HEK293 (cell line): Measurements from ENCODE around the gene ZFHX3.

Experiments
- BCL11A ChIP-seq: fragments of 450-650 bp; formaldehyde crosslinking; IDR thresholded peaks from 2 replicates; pipeline ENCODE4 v1.5.1; 2016; ENCODE audit warnings: low read depth, missing biosample characterization, missing genetic modification characterization
- REPIN1 ChIP-seq: fragments of 450-650 bp; formaldehyde crosslinking; IDR thresholded peaks from 2 replicates; pipeline ENCODE4 v1.5.1; 2017; ENCODE audit warnings: missing biosample characterization, missing genetic modification characterization, low read depth
- SCRT2 ChIP-seq: fragments of 450-650 bp; formaldehyde crosslinking; IDR thresholded peaks from 2 replicates; pipeline ENCODE4 v1.5.1; 2016; ENCODE audit warnings: missing biosample characterization, missing genetic modification characterization
- SETDB1 ChIP-seq: IDR thresholded peaks from one replicate; pipeline ENCODE4 v1.6.1; 2017; ENCODE audit warnings: mild to moderate bottlenecking, low read length, moderate library complexity, mixed read lengths; ENCODE audit not compliant: insufficient read length
- SP7 ChIP-seq: fragments of 450-650 bp; formaldehyde crosslinking; IDR thresholded peaks from 2 replicates; pipeline ENCODE4 v1.5.1; 2016; ENCODE audit warnings: missing biosample characterization, missing genetic modification characterization
- YY2 ChIP-seq: fragments of 450-650 bp; formaldehyde crosslinking; IDR thresholded peaks from 2 replicates; pipeline ENCODE4 v1.5.1; 2016; ENCODE audit warnings: missing biosample characterization, missing genetic modification characterization
- ZBTB48 ChIP-seq: fragments of 450-650 bp; formaldehyde crosslinking; IDR thresholded peaks from 2 replicates; pipeline ENCODE4 v1.5.1; 2016; ENCODE audit warnings: missing biosample characterization, missing genetic modification characterization
- ZEB2 ChIP-seq: fragments of 450-650 bp; formaldehyde crosslinking; IDR thresholded peaks from 2 replicates; pipeline ENCODE4 v1.5.1; 2016; ENCODE audit warnings: missing biosample characterization, missing genetic modification characterization
- ZFP3 ChIP-seq: fragments of 450-650 bp; formaldehyde crosslinking; IDR thresholded peaks from 2 replicates; pipeline ENCODE4 v1.5.1; 2016; ENCODE audit warnings: low read depth, missing biosample characterization, missing genetic modification characterization
- ZFP41 ChIP-seq: fragments of 450-650 bp; formaldehyde crosslinking; IDR thresholded peaks from 2 replicates; pipeline ENCODE4 v1.5.1; 2016; ENCODE audit warnings: missing biosample characterization, missing genetic modification characterization, borderline replicate concordance
- ZNF114 ChIP-seq: fragments of 450-650 bp; formaldehyde crosslinking; IDR thresholded peaks from 2 replicates; pipeline ENCODE4 v1.5.0; 2017; ENCODE audit warnings: missing biosample characterization, missing genetic modification characterization
- ZNF133 ChIP-seq: fragments of 450-650 bp; formaldehyde crosslinking; IDR thresholded peaks from 2 replicates; pipeline ENCODE4 v1.5.1; 2016; ENCODE audit warnings: missing biosample characterization, missing genetic modification characterization
- ZNF138 ChIP-seq: fragments of 450-650 bp; formaldehyde crosslinking; IDR thresholded peaks from 2 replicates; pipeline ENCODE4 v1.5.1; 2016; ENCODE audit warnings: missing biosample characterization, missing genetic modification characterization, borderline replicate concordance
- ZNF214 ChIP-seq: fragments of 450-650 bp; formaldehyde crosslinking; IDR thresholded peaks from 2 replicates; pipeline ENCODE4 v1.5.1; 2017; ENCODE audit warnings: missing biosample characterization, mild to moderate bottlenecking, missing genetic modification characterization, borderline replicate concordance
- ZNF248 ChIP-seq: fragments of 450-650 bp; formaldehyde crosslinking; IDR thresholded peaks from 2 replicates; pipeline ENCODE4 v1.5.1; 2017; ENCODE audit warnings: missing biosample characterization, missing genetic modification characterization
- ZNF266 ChIP-seq: fragments of 450-650 bp; formaldehyde crosslinking; IDR thresholded peaks from 2 replicates; pipeline ENCODE4 v1.5.1; 2016; ENCODE audit warnings: missing biosample characterization, missing genetic modification characterization, low read depth
- ZNF292 ChIP-seq: fragments of 450-650 bp; formaldehyde crosslinking; IDR thresholded peaks from 2 replicates; pipeline ENCODE4 v1.5.1; 2016; ENCODE audit warnings: low read depth, missing biosample characterization, missing genetic modification characterization, borderline replicate concordance
- ZNF335 ChIP-seq: fragments of 450-650 bp; formaldehyde crosslinking; conservative IDR thresholded peaks from 2 replicates; pipeline ENCODE4 v1.5.1; 2016; ENCODE audit warnings: missing biosample characterization, missing genetic modification characterization
- ZNF426 ChIP-seq: fragments of 450-650 bp; formaldehyde crosslinking; IDR thresholded peaks from 2 replicates; pipeline ENCODE4 v1.5.1; 2017; ENCODE audit warnings: missing biosample characterization, missing genetic modification characterization, mild to moderate bottlenecking, inconsistent platforms, moderate library complexity
- ZNF561 ChIP-seq: fragments of 450-650 bp; IDR thresholded peaks from 2 replicates; pipeline ENCODE4 v1.5.1; 2018; ENCODE audit warnings: missing biosample characterization, missing genetic modification characterization, borderline replicate concordance
- ZNF792 ChIP-seq: fragments of 450-650 bp; formaldehyde crosslinking; IDR thresholded peaks from 2 replicates; pipeline ENCODE4 v1.5.1; 2016; ENCODE audit warnings: missing biosample characterization, missing genetic modification characterization
- ZSCAN23 ChIP-seq: fragments of 450-650 bp; formaldehyde crosslinking; IDR thresholded peaks from 2 replicates; pipeline ENCODE4 v1.5.1; 2016; ENCODE audit warnings: missing biosample characterization, missing genetic modification characterization
- TF ChIP-seq, protein P1 (sequence below): fragments of 450-650 bp; formaldehyde crosslinking; IDR thresholded peaks from 2 replicates; pipeline ENCODE4 v1.5.1; 2016; ENCODE audit warnings: missing biosample characterization, missing genetic modification characterization
- TF ChIP-seq, protein P2 (sequence below): fragments of 450-650 bp; formaldehyde crosslinking; IDR thresholded peaks from 2 replicates; pipeline ENCODE4 v1.5.1; 2017; ENCODE audit warnings: missing biosample characterization, missing genetic modification characterization
- TF ChIP-seq, protein P3 (sequence below): fragments of 450-650 bp; formaldehyde crosslinking; IDR thresholded peaks from 2 replicates; pipeline ENCODE4 v1.5.1; 2017; ENCODE audit warnings: missing biosample characterization, missing genetic modification characterization
- TF ChIP-seq, protein P4 (sequence below): fragments of 450-650 bp; formaldehyde crosslinking; IDR thresholded peaks from 2 replicates; pipeline ENCODE4 v1.5.1; 2016; ENCODE audit warnings: missing biosample characterization, missing genetic modification characterization
- TF ChIP-seq, protein P5 (sequence below): fragments of 450-650 bp; formaldehyde crosslinking; IDR thresholded peaks from 2 replicates; pipeline ENCODE4 v1.5.1; 2016; ENCODE audit warnings: missing biosample characterization, missing genetic modification characterization

ZFHX3 gene

DNA sequence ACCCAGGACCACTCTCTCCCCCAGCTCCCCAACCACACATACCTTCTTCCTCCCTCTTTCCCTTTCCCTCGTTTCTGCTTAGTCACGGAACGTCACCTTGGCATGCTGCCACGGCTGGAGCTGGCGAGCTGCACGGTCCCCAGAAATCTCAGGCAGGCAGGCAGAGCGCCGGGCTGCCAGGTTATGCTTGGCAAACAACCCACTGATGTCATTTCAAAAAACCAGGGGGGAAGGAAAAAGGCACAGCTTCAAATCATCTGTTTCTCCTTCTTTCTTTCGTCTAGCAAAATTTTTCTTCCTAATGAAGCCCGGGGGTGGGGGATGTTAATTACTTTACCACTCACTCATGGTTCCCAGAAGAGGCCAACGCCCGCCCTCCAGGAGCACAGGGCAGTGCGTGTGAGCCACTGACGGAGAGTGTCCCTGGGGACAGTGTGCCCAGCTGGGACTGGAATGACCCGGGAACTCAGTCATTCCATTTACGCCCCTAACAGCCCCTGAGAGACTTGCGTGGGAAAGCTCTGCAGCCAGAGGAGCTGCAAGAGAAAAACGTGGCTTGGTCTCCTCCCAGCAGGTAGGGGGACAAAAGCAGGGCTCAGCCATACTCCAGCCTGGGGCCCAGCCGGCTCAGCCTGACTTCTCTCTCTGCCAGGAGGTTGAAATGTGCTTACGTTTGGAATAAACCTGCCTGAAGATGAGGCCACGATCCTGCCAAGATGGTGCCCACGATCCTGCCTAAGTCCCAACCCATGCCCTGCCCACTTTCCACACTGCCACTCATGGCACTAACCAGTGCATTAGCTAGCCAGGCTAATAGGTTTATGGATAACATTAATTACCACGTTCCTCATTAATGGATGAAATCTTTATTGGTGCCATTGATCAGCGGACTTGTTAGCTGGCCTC is 198.9 kb downstream of the ZFHX3 start (continued):
- TF ChIP-seq, protein P1, sequence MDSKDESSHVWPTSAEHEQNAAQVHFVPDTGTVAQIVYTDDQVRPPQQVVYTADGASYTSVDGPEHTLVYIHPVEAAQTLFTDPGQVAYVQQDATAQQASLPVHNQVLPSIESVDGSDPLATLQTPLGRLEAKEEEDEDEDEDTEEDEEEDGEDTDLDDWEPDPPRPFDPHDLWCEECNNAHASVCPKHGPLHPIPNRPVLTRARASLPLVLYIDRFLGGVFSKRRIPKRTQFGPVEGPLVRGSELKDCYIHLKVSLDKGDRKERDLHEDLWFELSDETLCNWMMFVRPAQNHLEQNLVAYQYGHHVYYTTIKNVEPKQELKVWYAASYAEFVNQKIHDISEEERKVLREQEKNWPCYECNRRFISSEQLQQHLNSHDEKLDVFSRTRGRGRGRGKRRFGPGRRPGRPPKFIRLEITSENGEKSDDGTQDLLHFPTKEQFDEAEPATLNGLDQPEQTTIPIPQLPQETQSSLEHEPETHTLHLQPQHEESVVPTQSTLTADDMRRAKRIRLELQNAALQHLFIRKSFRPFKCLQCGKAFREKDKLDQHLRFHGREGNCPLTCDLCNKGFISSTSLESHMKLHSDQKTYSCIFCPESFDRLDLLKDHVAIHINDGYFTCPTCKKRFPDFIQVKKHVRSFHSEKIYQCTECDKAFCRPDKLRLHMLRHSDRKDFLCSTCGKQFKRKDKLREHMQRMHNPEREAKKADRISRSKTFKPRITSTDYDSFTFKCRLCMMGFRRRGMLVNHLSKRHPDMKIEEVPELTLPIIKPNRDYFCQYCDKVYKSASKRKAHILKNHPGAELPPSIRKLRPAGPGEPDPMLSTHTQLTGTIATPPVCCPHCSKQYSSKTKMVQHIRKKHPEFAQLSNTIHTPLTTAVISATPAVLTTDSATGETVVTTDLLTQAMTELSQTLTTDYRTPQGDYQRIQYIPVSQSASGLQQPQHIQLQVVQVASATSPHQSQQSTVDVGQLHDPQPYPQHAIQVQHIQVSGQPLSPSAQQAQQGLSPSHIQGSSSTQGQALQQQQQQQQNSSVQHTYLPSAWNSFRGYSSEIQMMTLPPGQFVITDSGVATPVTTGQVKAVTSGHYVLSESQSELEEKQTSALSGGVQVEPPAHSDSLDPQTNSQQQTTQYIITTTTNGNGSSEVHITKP (tag by site-specific recombination) = peak; percentile 81
- no peak for TF ChIP-seq BCL11A (tag by site-specific recombination)
- TF ChIP-seq ZNF214 (tag by site-specific recombination) = no peak
- TF ChIP-seq, protein P2, sequence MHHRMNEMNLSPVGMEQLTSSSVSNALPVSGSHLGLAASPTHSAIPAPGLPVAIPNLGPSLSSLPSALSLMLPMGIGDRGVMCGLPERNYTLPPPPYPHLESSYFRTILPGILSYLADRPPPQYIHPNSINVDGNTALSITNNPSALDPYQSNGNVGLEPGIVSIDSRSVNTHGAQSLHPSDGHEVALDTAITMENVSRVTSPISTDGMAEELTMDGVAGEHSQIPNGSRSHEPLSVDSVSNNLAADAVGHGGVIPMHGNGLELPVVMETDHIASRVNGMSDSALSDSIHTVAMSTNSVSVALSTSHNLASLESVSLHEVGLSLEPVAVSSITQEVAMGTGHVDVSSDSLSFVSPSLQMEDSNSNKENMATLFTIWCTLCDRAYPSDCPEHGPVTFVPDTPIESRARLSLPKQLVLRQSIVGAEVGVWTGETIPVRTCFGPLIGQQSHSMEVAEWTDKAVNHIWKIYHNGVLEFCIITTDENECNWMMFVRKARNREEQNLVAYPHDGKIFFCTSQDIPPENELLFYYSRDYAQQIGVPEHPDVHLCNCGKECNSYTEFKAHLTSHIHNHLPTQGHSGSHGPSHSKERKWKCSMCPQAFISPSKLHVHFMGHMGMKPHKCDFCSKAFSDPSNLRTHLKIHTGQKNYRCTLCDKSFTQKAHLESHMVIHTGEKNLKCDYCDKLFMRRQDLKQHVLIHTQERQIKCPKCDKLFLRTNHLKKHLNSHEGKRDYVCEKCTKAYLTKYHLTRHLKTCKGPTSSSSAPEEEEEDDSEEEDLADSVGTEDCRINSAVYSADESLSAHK (tag by site-specific recombination) = no peak
- TF ChIP-seq, protein P3, sequence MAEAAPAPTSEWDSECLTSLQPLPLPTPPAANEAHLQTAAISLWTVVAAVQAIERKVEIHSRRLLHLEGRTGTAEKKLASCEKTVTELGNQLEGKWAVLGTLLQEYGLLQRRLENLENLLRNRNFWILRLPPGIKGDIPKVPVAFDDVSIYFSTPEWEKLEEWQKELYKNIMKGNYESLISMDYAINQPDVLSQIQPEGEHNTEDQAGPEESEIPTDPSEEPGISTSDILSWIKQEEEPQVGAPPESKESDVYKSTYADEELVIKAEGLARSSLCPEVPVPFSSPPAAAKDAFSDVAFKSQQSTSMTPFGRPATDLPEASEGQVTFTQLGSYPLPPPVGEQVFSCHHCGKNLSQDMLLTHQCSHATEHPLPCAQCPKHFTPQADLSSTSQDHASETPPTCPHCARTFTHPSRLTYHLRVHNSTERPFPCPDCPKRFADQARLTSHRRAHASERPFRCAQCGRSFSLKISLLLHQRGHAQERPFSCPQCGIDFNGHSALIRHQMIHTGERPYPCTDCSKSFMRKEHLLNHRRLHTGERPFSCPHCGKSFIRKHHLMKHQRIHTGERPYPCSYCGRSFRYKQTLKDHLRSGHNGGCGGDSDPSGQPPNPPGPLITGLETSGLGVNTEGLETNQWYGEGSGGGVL (tag by site-specific recombination) = peak; percentile 80
- no peak for TF ChIP-seq ZFP3 (tag by site-specific recombination)
- TF ChIP-seq ZBTB48 (tag by site-specific recombination) = peak; percentile 73
- no peak for TF ChIP-seq REPIN1 (tag by site-specific recombination)
- no peak for TF ChIP-seq ZNF114 (tag by site-specific recombination)
- peak; percentile 37; the same call in 1 of the 2 replicates for TF ChIP-seq ZNF561 (tag by site-specific recombination)
- no peak for TF ChIP-seq ZNF138 (tag by site-specific recombination)
- TF ChIP-seq SETDB1 = no peak
- TF ChIP-seq ZNF133 (tag by site-specific recombination) = no peak
- TF ChIP-seq YY2 (tag by site-specific recombination) = no peak
- TF ChIP-seq ZEB2 (tag by site-specific recombination) = peak; percentile 44; the same call in 1 of the 2 replicates
- TF ChIP-seq ZFP41 (tag by site-specific recombination) = no peak
- TF ChIP-seq, protein P4, sequence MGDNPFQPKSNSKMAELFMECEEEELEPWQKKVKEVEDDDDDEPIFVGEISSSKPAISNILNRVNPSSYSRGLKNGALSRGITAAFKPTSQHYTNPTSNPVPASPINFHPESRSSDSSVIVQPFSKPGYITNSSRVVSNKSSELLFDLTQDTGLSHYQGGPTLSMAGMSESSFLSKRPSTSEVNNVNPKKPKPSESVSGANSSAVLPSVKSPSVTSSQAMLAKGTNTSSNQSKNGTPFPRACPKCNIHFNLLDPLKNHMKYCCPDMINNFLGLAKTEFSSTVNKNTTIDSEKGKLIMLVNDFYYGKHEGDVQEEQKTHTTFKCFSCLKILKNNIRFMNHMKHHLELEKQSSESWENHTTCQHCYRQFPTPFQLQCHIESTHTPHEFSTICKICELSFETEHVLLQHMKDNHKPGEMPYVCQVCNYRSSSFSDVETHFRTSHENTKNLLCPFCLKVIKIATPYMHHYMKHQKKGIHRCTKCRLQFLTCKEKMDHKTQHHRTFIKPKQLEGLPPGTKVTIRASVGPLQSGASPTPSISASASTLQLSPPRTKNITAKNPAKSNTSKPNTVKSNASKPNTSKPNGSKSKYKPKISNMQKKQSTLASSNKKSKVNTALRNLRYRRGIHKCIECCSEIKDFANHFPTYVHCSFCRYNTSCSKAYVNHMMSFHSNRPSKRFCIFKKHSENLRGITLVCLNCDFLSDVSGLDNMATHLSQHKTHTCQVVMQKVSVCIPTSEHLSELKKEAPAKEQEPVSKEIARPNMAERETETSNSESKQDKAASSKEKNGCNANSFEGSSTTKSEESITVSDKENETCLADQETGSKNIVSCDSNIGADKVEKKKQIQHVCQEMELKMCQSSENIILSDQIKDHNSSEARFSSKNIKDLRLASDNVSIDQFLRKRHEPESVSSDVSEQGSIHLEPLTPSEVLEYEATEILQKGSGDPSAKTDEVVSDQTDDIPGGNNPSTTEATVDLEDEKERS (tag by site-specific recombination) = no peak
- TF ChIP-seq, protein P5, sequence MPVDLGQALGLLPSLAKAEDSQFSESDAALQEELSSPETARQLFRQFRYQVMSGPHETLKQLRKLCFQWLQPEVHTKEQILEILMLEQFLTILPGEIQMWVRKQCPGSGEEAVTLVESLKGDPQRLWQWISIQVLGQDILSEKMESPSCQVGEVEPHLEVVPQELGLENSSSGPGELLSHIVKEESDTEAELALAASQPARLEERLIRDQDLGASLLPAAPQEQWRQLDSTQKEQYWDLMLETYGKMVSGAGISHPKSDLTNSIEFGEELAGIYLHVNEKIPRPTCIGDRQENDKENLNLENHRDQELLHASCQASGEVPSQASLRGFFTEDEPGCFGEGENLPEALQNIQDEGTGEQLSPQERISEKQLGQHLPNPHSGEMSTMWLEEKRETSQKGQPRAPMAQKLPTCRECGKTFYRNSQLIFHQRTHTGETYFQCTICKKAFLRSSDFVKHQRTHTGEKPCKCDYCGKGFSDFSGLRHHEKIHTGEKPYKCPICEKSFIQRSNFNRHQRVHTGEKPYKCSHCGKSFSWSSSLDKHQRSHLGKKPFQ (tag by site-specific recombination) = no peak
- TF ChIP-seq SCRT2 (tag by site-specific recombination) = no peak
- TF ChIP-seq SP7 (tag by site-specific recombination) = 0 out of 2 replicates have a peak, but pooled peaks have one; percentile 17
- no peak for TF ChIP-seq ZNF248
- TF ChIP-seq ZNF426 (tag by site-specific recombination) = no peak
- TF ChIP-seq ZSCAN23 (tag by site-specific recombination) = no peak
- no peak for TF ChIP-seq ZNF792 (tag by site-specific recombination)
- TF ChIP-seq ZNF335 (tag by site-specific recombination) = peak; percentile 73
- no peak for TF ChIP-seq ZNF292
- no peak for TF ChIP-seq ZNF266 (tag by site-specific recombination)
